Iris pigment epithelial cell (primary cell): ENCODE measurements around the gene MMP24.
A peak's percentile ranks its signal among the peaks of the same experiment; 100 is the strongest.
"Not testable (repeated sequence)": the region's sequence is repeated elsewhere in the genome, so short reads cannot be mapped to it uniquely, and the experiment has no call there.

Experiments
- DNase-seq: peaks from one replicate; pipeline ENCODE4 v3.0.0-alpha.2; 2011; ENCODE audit warnings: low read depth

The MMP24 gene

GRCh38 chr20:35226126-35226883 lies at the start of gene MMP24:
Gene MMP24, plus strand, starts transcription at chr20:35226690. Its CDS starts 49 bp downstream, at chr20:35226739.
- no peak for DNase-seq

- no peak for DNase-seq
These were observed 46.9 kb upstream of the MMP24 start for GRCh38 chr20:35179292-35180212.

- DNase-seq: no peak
These were observed 46.2 kb upstream of the MMP24 start for GRCh38 chr20:35180266-35180665.

- DNase-seq: no peak
These were observed 44.8 kb upstream of the MMP24 start for GRCh38 chr20:35181731-35182130.

GRCh38 chr20:35186691-35187289 lies 39.7 kb upstream of the MMP24 start:
- not testable (repeated sequence) for DNase-seq

GRCh38 chr20:35187584-35188190 lies 38.8 kb upstream of the MMP24 start:
- no peak for DNase-seq

GRCh38 chr20:35189223-35189622 lies 37.3 kb upstream of the MMP24 start:
- DNase-seq: not testable (repeated sequence)

- DNase-seq: no peak
These were observed 35.9 kb upstream of the MMP24 start for GRCh38 chr20:35190556-35190955.

GRCh38 chr20:35191419-35192117 lies 34.9 kb upstream of the MMP24 start:
- no peak for DNase-seq

- DNase-seq: no peak
These were observed 34.2 kb upstream of the MMP24 start for GRCh38 chr20:35192118-35192872.

- peak; percentile 28 for DNase-seq
These were observed 33.3 kb upstream of the MMP24 start for GRCh38 chr20:35193031-35193791.

- DNase-seq: no peak
These were observed 30.2 kb upstream of the MMP24 start for GRCh38 chr20:35196313-35196712.

- DNase-seq: peak; percentile 54
These were observed 26.8 kb upstream of the MMP24 start for GRCh38 chr20:35199740-35200139.

GRCh38 chr20:35200267-35200666 lies 26.2 kb upstream of the MMP24 start:
- peak; percentile 88 for DNase-seq

- DNase-seq: not testable (repeated sequence)
These were observed 25.0 kb upstream of the MMP24 start for GRCh38 chr20:35201467-35201866.

- DNase-seq: no peak
These were observed 19.7 kb upstream of the MMP24 start for GRCh38 chr20:35206802-35207201.

- DNase-seq: peak; percentile 77
These were observed 18.4 kb upstream of the MMP24 start for GRCh38 chr20:35207950-35208611.

GRCh38 chr20:35215066-35215956 lies 11.2 kb upstream of the MMP24 start:
- DNase-seq: peak; percentile 85
